ENCODE results near the gene OLFM4.

The OLFM4 gene

DNA sequence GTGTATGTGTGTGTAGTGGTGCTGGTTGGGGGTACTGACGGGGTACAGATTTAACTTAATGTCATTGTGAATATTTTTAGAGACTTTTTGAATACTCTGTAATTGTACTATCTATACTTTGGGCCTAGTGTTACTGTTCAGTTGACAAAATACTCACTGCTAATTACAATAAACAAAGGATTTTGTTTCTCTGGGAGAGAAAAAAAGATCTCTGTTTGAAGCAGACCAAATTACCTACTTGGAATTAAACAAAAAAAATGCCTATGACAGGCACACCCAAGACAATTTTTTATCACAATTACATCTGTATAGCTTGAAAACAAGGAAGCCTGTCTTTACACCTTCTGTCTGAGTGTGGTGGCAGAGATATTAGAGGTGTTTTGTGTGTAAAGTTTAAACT is 45.1 kb downstream of the OLFM4 start:
- Mint-ChIP-seq H3K4me3 (no peak overlapping the region), H3K36me3 (ENCODE audit: low read depth) (no peaks in the 10 kb centered on the region), H3K4me1 (ENCODE audit: low read depth) (no peaks in the 10 kb centered on the region), H3K27me3 (ENCODE audit: low read depth) (no peaks in the 10 kb centered on the region), H3K27ac (no peak overlapping the region), H3K9me3 (peaks cover 6% of the 10 kb centered on the region)

DNA sequence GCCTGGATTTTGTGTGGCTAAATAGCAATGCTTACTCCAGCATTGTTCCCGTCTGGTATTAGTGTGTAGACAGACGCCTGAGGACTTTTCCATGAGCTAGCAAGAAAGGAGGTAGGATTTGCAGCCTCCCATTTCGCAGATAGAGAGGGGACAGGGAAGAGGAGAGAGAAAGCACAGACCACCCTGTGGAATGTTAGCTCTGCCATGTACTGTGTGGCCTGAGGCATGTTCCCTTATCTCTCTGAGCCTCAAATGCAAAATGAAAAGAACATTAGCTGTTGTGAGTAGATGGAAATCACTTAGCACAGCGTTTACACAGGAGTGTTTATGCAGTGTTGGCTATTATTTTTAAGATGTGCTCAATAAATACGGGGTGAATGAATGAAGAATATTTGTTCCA is 45.5 kb downstream of the OLFM4 start:
- no peaks in the 10 kb centered on the region for H3K4me1 Mint-ChIP-seq (ENCODE audit: low read depth)
- H3K27me3 Mint-ChIP-seq (ENCODE audit: low read depth): no peaks in the 10 kb centered on the region
- H3K36me3 Mint-ChIP-seq (ENCODE audit: low read depth): no peaks in the 10 kb centered on the region
- H3K9me3 Mint-ChIP-seq: peaks cover 6% of the 10 kb centered on the region
- H3K27ac Mint-ChIP-seq: no peak overlapping the region
- no peak overlapping the region for H3K4me3 Mint-ChIP-seq

DNA sequence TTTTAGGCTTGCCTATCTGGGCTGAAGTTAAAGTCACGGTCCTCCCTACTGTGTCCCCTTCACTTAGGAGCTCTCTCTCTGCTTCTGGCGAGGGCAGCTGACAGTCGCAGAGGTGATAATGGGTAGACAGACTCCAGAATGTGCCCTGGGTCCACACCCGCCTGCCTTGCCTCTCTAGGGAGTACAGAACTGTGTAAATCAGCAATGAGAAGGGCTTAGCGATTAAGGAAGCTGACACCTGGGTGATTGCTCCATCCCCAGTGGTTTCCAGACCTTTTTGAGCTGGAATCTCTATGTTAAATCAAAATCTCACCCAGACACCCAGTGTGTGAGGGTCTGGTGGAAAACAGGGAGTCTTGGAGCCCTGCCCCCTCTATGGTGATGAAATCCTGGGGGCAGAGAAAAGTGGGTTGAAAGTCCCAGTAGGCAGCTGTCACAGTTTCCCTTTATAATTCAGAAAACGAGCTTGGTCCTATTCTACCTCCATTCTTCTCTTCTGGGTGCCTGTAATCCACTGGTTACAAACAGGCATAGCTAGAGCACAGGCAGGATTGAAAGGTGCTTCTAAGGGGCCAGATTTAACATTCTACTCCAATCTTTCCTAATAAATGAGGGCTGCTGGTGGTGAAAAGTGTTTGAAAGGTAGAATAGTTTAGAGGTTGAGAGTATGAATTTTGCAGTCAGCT is 46.9 kb downstream of the OLFM4 start:
- peaks cover 6% of the 10 kb centered on the region for H3K9me3 Mint-ChIP-seq
- no peaks in the 10 kb centered on the region for H3K36me3 Mint-ChIP-seq (ENCODE audit: low read depth)
- H3K4me3 Mint-ChIP-seq: no peak overlapping the region
- no peak overlapping the region for H3K27ac Mint-ChIP-seq
- H3K27me3 Mint-ChIP-seq (ENCODE audit: low read depth): no peaks in the 10 kb centered on the region
- H3K4me1 Mint-ChIP-seq (ENCODE audit: low read depth): no peaks in the 10 kb centered on the region

DNA sequence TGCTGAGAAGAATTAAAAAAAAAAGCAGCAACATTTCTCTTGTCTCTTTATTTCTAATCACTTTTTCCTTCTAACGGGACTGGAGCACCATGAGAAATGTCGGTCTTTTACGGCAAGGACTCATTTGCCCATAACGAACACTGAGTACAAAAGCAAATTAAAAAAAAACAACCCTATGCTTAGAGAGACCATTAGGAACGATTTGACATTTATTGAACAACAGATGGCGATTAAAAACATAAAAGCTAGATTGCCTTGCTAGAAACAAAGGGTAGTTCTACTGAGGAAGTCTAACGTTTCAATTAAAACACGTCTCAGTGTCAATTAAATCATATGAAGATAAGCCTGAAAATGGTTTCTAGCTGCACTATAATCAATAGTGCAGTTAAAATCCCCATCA is 51.1 kb downstream of the OLFM4 start:
- H3K4me3 Mint-ChIP-seq: no peak overlapping the region
- no peak overlapping the region for H3K27ac Mint-ChIP-seq
- no peaks in the 10 kb centered on the region for H3K36me3 Mint-ChIP-seq (ENCODE audit: low read depth)
- H3K4me1 Mint-ChIP-seq (ENCODE audit: low read depth): no peaks in the 10 kb centered on the region
- no peaks in the 10 kb centered on the region for H3K27me3 Mint-ChIP-seq (ENCODE audit: low read depth)
- H3K9me3 Mint-ChIP-seq: peaks cover 6% of the 10 kb centered on the region

DNA sequence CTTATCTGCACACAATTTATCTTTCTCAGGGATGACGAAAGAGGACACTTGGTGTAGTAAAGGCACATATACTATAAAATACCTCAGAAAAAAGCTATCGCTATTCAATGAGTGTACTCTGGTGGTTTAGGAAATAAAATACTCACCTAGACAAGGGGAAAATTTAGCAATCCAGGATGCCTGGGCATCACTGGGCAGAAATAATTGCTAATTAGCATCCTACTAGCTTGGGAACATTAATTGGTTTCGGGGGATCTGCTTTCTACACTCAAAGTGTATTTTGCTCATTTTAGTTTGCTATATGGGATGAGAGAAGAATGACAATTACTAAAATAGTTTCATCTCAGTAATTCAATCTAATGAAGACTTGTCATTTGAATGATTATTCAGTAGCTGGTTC is 60.3 kb downstream of the OLFM4 start:
- Mint-ChIP-seq H3K4me1 (ENCODE audit: low read depth) (no peaks in the 10 kb centered on the region), H3K4me3 (no peak overlapping the region), H3K27me3 (ENCODE audit: low read depth) (no peaks in the 10 kb centered on the region), H3K27ac (no peak overlapping the region), H3K36me3 (ENCODE audit: low read depth) (no peaks in the 10 kb centered on the region), H3K9me3 (peaks cover 13% of the 10 kb centered on the region)

DNA sequence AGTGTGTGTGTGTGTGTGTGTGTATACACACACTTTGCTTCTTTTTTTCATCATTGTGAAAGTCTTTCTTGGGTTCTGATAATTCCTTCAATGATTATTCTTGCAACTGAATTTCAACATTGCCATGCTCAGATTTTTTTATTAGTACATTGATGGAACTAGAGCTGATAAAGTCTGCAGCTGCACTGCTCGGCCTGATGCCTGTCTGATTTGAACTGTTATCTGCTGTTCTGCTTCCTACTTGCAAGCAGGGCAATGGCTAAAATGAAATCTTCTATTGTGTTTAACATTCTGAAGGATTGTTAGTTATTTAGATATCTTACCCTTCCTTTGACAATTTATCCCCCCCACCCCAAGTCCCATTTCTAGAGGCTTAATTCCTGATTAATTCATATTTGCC is 61.3 kb downstream of the OLFM4 start:
- no peaks in the 10 kb centered on the region for H3K27me3 Mint-ChIP-seq (ENCODE audit: low read depth)
- H3K36me3 Mint-ChIP-seq (ENCODE audit: low read depth): no peaks in the 10 kb centered on the region
- no peaks in the 10 kb centered on the region for H3K4me1 Mint-ChIP-seq (ENCODE audit: low read depth)
- peaks cover 13% of the 10 kb centered on the region for H3K9me3 Mint-ChIP-seq
- H3K27ac Mint-ChIP-seq: no peak overlapping the region
- H3K4me3 Mint-ChIP-seq: no peak overlapping the region

DNA sequence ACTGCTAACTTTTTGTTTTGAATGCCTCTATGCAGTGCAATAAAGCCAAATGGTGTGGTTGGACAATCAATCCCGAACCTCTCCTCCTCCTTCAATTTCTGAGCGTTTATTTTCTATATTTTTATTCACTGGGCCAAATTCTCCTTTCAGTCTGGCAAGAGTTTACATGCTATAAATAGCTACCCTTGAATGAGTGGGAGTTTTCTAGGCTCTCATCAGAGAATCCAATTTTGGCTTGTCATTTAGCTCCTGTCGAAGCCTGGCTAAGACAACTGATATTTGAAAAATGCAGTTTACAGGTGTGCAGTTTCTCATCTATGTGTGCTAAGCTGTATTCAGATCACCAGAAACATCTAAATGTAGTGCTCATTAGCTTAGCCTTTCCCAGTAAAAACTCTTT is 61.8 kb downstream of the OLFM4 start:
- Mint-ChIP-seq H3K9me3 (peaks cover 13% of the 10 kb centered on the region), H3K4me3 (no peak overlapping the region), H3K4me1 (ENCODE audit: low read depth) (no peaks in the 10 kb centered on the region), H3K36me3 (ENCODE audit: low read depth) (no peaks in the 10 kb centered on the region), H3K27me3 (ENCODE audit: low read depth) (no peaks in the 10 kb centered on the region), H3K27ac (no peak overlapping the region)

DNA sequence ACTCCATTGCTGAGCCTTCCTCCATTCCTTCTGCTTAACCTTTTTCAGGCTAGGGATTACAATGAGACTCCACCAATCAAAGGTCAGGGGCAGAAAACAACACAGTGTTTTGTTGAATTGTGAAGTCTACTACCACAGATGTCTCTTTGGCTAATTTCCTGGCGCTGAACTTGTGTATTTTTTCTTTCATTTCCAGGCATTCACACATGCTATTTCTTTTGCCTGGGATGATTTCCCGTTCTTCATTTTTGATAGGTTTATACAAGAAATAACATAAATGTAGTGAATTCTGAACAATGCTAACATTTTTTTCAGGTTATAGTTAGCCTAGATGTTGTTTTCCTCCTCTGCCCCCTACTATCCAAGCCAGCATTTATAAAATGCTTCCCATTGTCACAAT is 64.3 kb downstream of the OLFM4 start:
- Mint-ChIP-seq H3K27me3 (ENCODE audit: low read depth) (no peaks in the 10 kb centered on the region), H3K27ac (no peak overlapping the region), H3K4me1 (ENCODE audit: low read depth) (no peaks in the 10 kb centered on the region), H3K36me3 (ENCODE audit: low read depth) (no peaks in the 10 kb centered on the region), H3K4me3 (no peak overlapping the region), H3K9me3 (peaks cover 13% of the 10 kb centered on the region)

DNA sequence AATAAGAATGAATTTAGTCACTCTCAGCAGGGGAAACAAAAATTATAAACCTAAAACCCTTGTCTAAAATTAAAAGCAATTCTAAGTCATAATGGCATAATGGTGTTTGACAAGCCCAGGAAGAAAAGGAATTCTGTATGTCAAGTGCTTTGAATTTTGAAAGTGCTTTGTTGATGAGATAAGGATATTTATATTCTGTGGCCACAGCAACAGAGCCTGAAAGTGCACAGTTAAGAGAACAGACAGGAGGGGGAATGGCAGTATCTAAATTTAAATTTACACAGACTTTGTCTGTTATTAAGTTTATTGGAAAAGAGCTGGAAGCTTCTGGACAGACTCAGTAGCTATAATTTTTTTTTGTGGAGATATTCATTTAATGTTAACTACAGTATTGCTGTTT is 69.8 kb downstream of the OLFM4 start:
- Mint-ChIP-seq H3K27ac (no peak overlapping the region), H3K4me1 (ENCODE audit: low read depth) (no peaks in the 10 kb centered on the region), H3K9me3 (peaks cover under 1% of the 10 kb centered on the region), H3K4me3 (no peak overlapping the region), H3K27me3 (ENCODE audit: low read depth) (no peaks in the 10 kb centered on the region), H3K36me3 (ENCODE audit: low read depth) (no peaks in the 10 kb centered on the region)

DNA sequence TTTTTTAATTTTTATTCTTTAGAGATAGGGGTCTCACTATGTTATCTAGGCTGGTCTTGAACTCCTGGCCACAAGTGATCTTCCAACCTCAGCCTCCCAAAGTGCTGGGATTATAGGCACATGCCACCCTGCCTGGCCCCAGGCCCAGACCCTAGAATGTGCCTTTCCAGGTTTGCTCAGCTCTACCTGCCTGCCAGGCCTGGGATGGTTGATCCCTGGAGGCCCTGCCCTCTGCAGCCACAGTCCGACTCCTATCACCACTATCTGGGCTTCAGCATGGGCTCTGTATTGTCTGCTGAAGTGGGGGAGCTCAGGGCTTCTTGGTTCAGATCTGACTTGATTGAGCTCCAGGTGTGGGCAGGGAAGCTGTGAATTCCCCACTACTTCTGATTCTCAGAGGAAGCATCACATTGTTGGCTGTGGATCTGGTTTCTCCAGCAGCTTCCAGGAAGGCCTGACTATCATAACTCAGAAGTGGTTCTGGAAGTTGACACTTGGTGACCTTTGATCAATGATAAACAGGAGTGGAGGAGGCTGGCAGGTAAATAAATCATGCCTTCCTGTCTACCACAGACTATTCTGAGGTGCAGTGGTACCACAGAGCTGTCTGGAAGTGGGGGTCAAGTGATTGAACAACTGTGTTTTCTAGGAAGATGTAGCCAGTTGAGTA is 71.9 kb downstream of the OLFM4 start:
- Mint-ChIP-seq H3K27me3 (ENCODE audit: low read depth) (no peaks in the 10 kb centered on the region), H3K4me1 (ENCODE audit: low read depth) (no peaks in the 10 kb centered on the region), H3K27ac (no peak overlapping the region), H3K4me3 (no peak overlapping the region), H3K9me3 (no peaks in the 10 kb centered on the region), H3K36me3 (ENCODE audit: low read depth) (no peaks in the 10 kb centered on the region)

Measured in T-helper 1 cell treated with Interleukin-12 subunit alpha and Interleukin-12 subunit beta and Interleukin-4 antibody, amounts not matched to agents 30 μg/mL and 1 μg/mL, for 36 hours (primary cell).